HG02642 (cell line): ENCODE measurements around the gene NLGN1.

Experiments used
- ATAC-seq: cut with Tn5 transposase; IDR thresholded peaks from one replicate; pipeline ENCODE4 v1.9.1; 2021; ENCODE audit warnings: mild to moderate bottlenecking; ENCODE audit not compliant: unreplicated experiment, poor library complexity

Gene NLGN1

GRCh38 chr3:173700336-173700735 is 302.8 kb downstream of the NLGN1 start:
- ATAC-seq = no peak

GRCh38 chr3:173702561-173702960 is 305.0 kb downstream of the NLGN1 start:
- no peak for ATAC-seq

GRCh38 chr3:173703771-173704170 is 306.2 kb downstream of the NLGN1 start:
- ATAC-seq = no peak

- no peak for ATAC-seq
These were observed 309.1 kb downstream of the NLGN1 start for GRCh38 chr3:173706630-173707029.

GRCh38 chr3:173708191-173708590 is 310.6 kb downstream of the NLGN1 start:
- ATAC-seq = no peak

- no peak for ATAC-seq
These were observed 311.5 kb downstream of the NLGN1 start for GRCh38 chr3:173709026-173709425.

GRCh38 chr3:173711619-173712018 is 314.1 kb downstream of the NLGN1 start:
- no peak for ATAC-seq

- no peak for ATAC-seq
These were observed 322.0 kb downstream of the NLGN1 start for GRCh38 chr3:173719585-173719984.

- ATAC-seq = no peak
These were observed 328.0 kb downstream of the NLGN1 start for GRCh38 chr3:173725507-173725906.

- no peak for ATAC-seq
These were observed 332.8 kb downstream of the NLGN1 start for GRCh38 chr3:173730391-173730790.

- ATAC-seq = no peak
These were observed 334.7 kb downstream of the NLGN1 start for GRCh38 chr3:173732237-173732636.

- no peak for ATAC-seq
These were observed 335.6 kb downstream of the NLGN1 start for GRCh38 chr3:173733029-173733652.

GRCh38 chr3:173734473-173734872 is 336.9 kb downstream of the NLGN1 start:
- no peak for ATAC-seq

GRCh38 chr3:173734895-173735294 is 337.4 kb downstream of the NLGN1 start:
- ATAC-seq = no peak

- no peak for ATAC-seq
These were observed 338.3 kb downstream of the NLGN1 start for GRCh38 chr3:173735841-173736240.

GRCh38 chr3:173737167-173737808 is 339.7 kb downstream of the NLGN1 start:
- ATAC-seq = no peak

- ATAC-seq = no peak
These were observed 342.2 kb downstream of the NLGN1 start for GRCh38 chr3:173739726-173740125.

- ATAC-seq = no peak
These were observed 344.9 kb downstream of the NLGN1 start for GRCh38 chr3:173742491-173742890.

GRCh38 chr3:173743111-173743510 is 345.6 kb downstream of the NLGN1 start:
- no peak for ATAC-seq

GRCh38 chr3:173743516-173743915 is 346.0 kb downstream of the NLGN1 start:
- ATAC-seq = no peak

GRCh38 chr3:173744479-173744878 is 346.9 kb downstream of the NLGN1 start:
- ATAC-seq = no peak

- no peak for ATAC-seq
These were observed 347.4 kb downstream of the NLGN1 start for GRCh38 chr3:173744895-173745294.
